HepG2 (cell line): ENCODE results near the gene GNG12.

ENCODE experiments used
- ATF1 ChIP-seq: IDR thresholded peaks from 2 replicates; pipeline ENCODE4 v1.6.1; 2016; ENCODE audit warnings: mild to moderate bottlenecking, control low read depth
- NR3C1 ChIP-seq: sonication (generic); formaldehyde crosslinking; IDR thresholded peaks from 2 replicates; pipeline ENCODE4 v1.4.0; 2020; ENCODE audit warnings: missing genetic modification reagents
- RXRA ChIP-seq: sonication (generic); formaldehyde crosslinking; IDR thresholded peaks from 2 replicates; pipeline ENCODE4 v1.5.1; 2020; ENCODE audit warnings: missing genetic modification reagents
- TF ChIP-seq, protein P1 (sequence below): sonication (generic); formaldehyde crosslinking; IDR thresholded peaks from 2 replicates; pipeline ENCODE4 v1.5.0; 2020; ENCODE audit warnings: mild to moderate bottlenecking, missing genetic modification reagents, moderate library complexity
- TF ChIP-seq, protein P2 (sequence below), 2 experiments: fragments of 450-650 bp in 1 of 2; sonication (generic) in 1 of 2; formaldehyde crosslinking in 1 of 2; IDR thresholded peaks; 2 replicates each; pipeline versions ENCODE4 v1.6.1 to v1.8.0; 2016 to 2022; ENCODE audit warnings: antibody characterized with exemption in 1 of 2, mild to moderate bottlenecking in 1 of 2, missing genetic modification reagents in 1 of 2

- TF ChIP-seq RXRA (CRISPR knock-in tag) (no peak), ATF1 (CRISPR knock-in tag) (no peak), NR3C1 (no peak)
- TF ChIP-seq, protein P1, sequence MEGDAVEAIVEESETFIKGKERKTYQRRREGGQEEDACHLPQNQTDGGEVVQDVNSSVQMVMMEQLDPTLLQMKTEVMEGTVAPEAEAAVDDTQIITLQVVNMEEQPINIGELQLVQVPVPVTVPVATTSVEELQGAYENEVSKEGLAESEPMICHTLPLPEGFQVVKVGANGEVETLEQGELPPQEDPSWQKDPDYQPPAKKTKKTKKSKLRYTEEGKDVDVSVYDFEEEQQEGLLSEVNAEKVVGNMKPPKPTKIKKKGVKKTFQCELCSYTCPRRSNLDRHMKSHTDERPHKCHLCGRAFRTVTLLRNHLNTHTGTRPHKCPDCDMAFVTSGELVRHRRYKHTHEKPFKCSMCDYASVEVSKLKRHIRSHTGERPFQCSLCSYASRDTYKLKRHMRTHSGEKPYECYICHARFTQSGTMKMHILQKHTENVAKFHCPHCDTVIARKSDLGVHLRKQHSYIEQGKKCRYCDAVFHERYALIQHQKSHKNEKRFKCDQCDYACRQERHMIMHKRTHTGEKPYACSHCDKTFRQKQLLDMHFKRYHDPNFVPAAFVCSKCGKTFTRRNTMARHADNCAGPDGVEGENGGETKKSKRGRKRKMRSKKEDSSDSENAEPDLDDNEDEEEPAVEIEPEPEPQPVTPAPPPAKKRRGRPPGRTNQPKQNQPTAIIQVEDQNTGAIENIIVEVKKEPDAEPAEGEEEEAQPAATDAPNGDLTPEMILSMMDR (CRISPR knock-in tag), result no peak
- TF ChIP-seq, protein P2, sequence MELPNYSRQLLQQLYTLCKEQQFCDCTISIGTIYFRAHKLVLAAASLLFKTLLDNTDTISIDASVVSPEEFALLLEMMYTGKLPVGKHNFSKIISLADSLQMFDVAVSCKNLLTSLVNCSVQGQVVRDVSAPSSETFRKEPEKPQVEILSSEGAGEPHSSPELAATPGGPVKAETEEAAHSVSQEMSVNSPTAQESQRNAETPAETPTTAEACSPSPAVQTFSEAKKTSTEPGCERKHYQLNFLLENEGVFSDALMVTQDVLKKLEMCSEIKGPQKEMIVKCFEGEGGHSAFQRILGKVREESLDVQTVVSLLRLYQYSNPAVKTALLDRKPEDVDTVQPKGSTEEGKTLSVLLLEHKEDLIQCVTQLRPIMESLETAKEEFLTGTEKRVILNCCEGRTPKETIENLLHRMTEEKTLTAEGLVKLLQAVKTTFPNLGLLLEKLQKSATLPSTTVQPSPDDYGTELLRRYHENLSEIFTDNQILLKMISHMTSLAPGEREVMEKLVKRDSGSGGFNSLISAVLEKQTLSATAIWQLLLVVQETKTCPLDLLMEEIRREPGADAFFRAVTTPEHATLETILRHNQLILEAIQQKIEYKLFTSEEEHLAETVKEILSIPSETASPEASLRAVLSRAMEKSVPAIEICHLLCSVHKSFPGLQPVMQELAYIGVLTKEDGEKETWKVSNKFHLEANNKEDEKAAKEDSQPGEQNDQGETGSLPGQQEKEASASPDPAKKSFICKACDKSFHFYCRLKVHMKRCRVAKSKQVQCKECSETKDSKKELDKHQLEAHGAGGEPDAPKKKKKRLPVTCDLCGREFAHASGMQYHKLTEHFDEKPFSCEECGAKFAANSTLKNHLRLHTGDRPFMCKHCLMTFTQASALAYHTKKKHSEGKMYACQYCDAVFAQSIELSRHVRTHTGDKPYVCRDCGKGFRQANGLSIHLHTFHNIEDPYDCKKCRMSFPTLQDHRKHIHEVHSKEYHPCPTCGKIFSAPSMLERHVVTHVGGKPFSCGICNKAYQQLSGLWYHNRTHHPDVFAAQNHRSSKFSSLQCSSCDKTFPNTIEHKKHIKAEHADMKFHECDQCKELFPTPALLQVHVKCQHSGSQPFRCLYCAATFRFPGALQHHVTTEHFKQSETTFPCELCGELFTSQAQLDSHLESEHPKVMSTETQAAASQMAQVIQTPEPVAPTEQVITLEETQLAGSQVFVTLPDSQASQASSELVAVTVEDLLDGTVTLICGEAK (IDR thresholded peaks at IDR 0.05), result no peak
- TF ChIP-seq, protein P2 (CRISPR knock-in tag; IDR thresholded peaks at IDR 0.05), result no peak
Measured at GRCh38 chr1:67835663-67836452, 2.6 kb upstream of the GNG12 start.
